Mammary epithelial cell (primary cell): ENCODE results near the gene C22orf15.

Experiments used
- EZH2 ChIP-seq: IDR thresholded peaks from 2 replicates; pipeline ENCODE4 v1.6.1; 2012; ENCODE audit warnings: low read length, inconsistent platforms, borderline replicate concordance
- TF ChIP-seq, protein P1 (sequence below), 2 donors: IDR thresholded peaks in 1 of 2; conservative IDR thresholded peaks in 1 of 2; 2 replicates each; pipeline ENCODE4 v1.5.1; 2011 to 2012; ENCODE audit warnings: inconsistent platforms in 2 of 2, low read length in 2 of 2, mild to moderate bottlenecking in 2 of 2, control low read depth in 1 of 2, low read depth in 1 of 2; ENCODE audit not compliant: insufficient read depth in 1 of 2; ENCODE audit errors: extremely low read depth in 1 of 2

GRCh38 chr22:23750367-23750713, 12.4 kb upstream of the C22orf15 start:
- TF ChIP-seq, protein P1, sequence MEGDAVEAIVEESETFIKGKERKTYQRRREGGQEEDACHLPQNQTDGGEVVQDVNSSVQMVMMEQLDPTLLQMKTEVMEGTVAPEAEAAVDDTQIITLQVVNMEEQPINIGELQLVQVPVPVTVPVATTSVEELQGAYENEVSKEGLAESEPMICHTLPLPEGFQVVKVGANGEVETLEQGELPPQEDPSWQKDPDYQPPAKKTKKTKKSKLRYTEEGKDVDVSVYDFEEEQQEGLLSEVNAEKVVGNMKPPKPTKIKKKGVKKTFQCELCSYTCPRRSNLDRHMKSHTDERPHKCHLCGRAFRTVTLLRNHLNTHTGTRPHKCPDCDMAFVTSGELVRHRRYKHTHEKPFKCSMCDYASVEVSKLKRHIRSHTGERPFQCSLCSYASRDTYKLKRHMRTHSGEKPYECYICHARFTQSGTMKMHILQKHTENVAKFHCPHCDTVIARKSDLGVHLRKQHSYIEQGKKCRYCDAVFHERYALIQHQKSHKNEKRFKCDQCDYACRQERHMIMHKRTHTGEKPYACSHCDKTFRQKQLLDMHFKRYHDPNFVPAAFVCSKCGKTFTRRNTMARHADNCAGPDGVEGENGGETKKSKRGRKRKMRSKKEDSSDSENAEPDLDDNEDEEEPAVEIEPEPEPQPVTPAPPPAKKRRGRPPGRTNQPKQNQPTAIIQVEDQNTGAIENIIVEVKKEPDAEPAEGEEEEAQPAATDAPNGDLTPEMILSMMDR (conservative IDR thresholded peaks at IDR 0.05 in 1 of 2, IDR thresholded peaks at IDR 0.05 in 1 of 2; ENCODE audit: extremely low read depth in 1 of 2, insufficient read depth in 1 of 2, low read depth in 1 of 2, low read length in 2 of 2), result no peak
- no peak for TF ChIP-seq EZH2
